ENCODE data around the gene OLFM4. TPM values are rescaled to one million over a fixed set of nuclear protein-coding genes. Genes with fewer than 3 reads are reported as not detected.

OLFM4 gene
- total RNA-seq, 2 donors from 2014 or later: 55.4 to 172 TPM

DNA sequence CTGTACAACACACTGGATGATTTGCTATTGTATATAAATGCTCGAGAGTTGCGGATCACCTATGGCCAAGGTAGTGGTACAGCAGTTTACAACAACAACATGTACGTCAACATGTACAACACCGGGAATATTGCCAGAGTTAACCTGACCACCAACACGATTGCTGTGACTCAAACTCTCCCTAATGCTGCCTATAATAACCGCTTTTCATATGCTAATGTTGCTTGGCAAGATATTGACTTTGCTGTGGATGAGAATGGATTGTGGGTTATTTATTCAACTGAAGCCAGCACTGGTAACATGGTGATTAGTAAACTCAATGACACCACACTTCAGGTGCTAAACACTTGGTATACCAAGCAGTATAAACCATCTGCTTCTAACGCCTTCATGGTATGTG lies 21.5 kb downstream of the OLFM4 start:
- intact Hi-C loops (cut with DNase I): no loop called here
- WGBS: 91% methylated on average over 7 of the region's 7 CpGs
- peaks cover 4% of the 10 kb centered on the region for H3K4me1 ChIP-seq (replicated peaks)
- no peak overlapping the region for H3K4me3 ChIP-seq
- no peaks in the 10 kb centered on the region for H3K36me3 ChIP-seq
- no peak for DNase-seq (ENCODE audit: low spot score)
- no peaks in the 10 kb centered on the region for H3K9me3 ChIP-seq
- H3K27me3 ChIP-seq (replicated peaks; ENCODE audit: insufficient read depth): no peaks in the 10 kb centered on the region
- TF ChIP-seq, protein P1, sequence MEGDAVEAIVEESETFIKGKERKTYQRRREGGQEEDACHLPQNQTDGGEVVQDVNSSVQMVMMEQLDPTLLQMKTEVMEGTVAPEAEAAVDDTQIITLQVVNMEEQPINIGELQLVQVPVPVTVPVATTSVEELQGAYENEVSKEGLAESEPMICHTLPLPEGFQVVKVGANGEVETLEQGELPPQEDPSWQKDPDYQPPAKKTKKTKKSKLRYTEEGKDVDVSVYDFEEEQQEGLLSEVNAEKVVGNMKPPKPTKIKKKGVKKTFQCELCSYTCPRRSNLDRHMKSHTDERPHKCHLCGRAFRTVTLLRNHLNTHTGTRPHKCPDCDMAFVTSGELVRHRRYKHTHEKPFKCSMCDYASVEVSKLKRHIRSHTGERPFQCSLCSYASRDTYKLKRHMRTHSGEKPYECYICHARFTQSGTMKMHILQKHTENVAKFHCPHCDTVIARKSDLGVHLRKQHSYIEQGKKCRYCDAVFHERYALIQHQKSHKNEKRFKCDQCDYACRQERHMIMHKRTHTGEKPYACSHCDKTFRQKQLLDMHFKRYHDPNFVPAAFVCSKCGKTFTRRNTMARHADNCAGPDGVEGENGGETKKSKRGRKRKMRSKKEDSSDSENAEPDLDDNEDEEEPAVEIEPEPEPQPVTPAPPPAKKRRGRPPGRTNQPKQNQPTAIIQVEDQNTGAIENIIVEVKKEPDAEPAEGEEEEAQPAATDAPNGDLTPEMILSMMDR (IDR thresholded peaks at IDR 0.05): no peak
- no peak for TF ChIP-seq POLR2AphosphoS5 (IDR thresholded peaks at IDR 0.05)
- TF ChIP-seq POLR2A (IDR thresholded peaks at IDR 0.05): no peak
- no peak overlapping the region for H3K27ac ChIP-seq

DNA sequence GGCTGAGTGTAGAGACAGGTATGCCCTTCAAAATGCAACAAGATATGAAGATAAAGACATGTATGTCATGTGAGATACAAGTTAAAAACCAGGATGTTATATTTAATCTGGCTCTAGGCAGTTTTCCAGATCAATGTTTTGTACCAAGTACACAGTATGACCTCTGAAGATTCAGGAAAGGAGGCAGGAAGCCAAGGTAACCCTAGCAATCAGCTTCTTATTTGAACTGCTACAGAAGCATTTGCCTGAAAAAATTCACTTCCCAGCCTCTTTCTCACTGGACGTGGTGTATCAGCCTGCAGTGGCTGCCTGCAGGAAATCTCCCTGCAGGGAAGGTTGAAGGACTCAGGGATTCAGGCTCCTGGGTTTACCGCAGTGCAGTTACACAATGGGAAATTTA lies 24.1 kb downstream of the OLFM4 start:
- no peaks in the 10 kb centered on the region for H3K27me3 ChIP-seq (replicated peaks; ENCODE audit: insufficient read depth)
- no peak for TF ChIP-seq POLR2A (IDR thresholded peaks at IDR 0.05)
- TF ChIP-seq, protein P1 (IDR thresholded peaks at IDR 0.05): no peak
- no peak for TF ChIP-seq POLR2AphosphoS5 (IDR thresholded peaks at IDR 0.05)
- peaks cover 4% of the 10 kb centered on the region for H3K4me1 ChIP-seq (replicated peaks)
- no peak for DNase-seq (ENCODE audit: low spot score)
- intact Hi-C loops (cut with DNase I): no loop called here
- H3K27ac ChIP-seq: no peak overlapping the region
- H3K36me3 ChIP-seq: no peaks in the 10 kb centered on the region
- no peak overlapping the region for H3K4me3 ChIP-seq
- 38% methylated on average over 2 of the region's 2 CpGs for WGBS
- no peaks in the 10 kb centered on the region for H3K9me3 ChIP-seq

DNA sequence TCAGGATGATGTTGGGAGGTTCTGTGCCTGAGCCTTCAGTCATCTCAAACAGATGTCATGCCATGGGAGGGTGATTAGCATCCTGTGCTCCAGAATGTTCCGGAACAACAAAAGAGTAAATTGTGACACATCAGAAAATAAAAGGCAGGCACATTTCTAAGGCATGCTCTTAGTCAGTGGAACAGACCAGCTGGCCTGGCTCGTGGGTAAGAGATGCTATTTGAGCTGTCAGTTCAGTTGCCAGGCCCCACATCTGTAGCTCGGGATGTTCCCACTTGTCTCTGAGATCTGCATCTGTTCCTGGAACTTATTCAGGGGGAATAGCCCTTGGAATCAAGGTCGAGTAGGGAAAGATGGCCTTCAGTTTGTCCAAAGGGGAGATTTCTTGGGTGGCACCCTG lies 26.0 kb downstream of the OLFM4 start:
- WGBS: 60% methylated on average over 4 of the region's 4 CpGs
- no peaks in the 10 kb centered on the region for H3K36me3 ChIP-seq
- intact Hi-C loops (cut with DNase I): no loop called here

DNA sequence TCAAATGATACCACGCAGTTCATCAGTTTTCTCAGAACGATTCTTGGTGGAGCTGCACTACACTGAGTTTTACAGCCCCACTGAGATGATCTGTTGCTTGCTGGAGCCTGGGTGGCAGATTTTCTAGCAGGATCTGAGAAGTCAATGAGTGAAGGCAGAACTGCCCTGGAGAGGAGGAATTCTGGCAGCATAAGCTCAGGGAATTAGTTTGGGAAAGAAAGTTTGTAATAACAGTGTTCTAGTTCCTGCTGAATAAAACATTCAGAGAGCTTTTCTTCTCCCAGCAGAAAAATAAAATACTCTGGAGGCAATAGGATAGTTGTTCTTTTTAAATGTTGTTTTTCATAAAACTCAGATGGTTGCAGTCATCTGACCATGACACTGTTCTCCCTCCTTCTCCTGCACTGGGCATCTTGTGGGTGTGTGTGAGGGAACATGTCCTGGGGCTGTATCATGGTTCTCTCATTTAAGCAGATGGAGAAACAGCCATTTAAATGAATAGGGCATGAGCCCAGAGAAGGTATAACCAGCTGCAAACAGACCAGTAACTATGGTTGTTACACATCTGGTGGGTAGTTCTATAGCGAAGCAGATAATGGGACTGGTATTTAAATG lies 29.6 kb downstream of the OLFM4 start:
- Histone ChIP-seq H3K4me1 (replicated peaks) (no peaks in the 10 kb centered on the region), H3K27me3 (replicated peaks; ENCODE audit: insufficient read depth) (no peaks in the 10 kb centered on the region), H3K4me3 (no peak overlapping the region), H3K9me3 (no peaks in the 10 kb centered on the region), H3K27ac (no peak overlapping the region), H3K36me3 (no peaks in the 10 kb centered on the region)
- no peak for DNase-seq (ENCODE audit: low spot score)
- WGBS: 73% methylated on average over 3 of the region's 3 CpGs
- intact Hi-C loops (cut with DNase I): no loop called here
- TF ChIP-seq POLR2AphosphoS5 (IDR thresholded peaks at IDR 0.05) (no peak), POLR2A (IDR thresholded peaks at IDR 0.05) (no peak)
- TF ChIP-seq, protein P1 (IDR thresholded peaks at IDR 0.05): no peak

More for the DNA sequence above, 26.0 kb downstream of the OLFM4 start:
- H3K4me1 ChIP-seq (replicated peaks): peaks cover 4% of the 10 kb centered on the region
- H3K27me3 ChIP-seq (replicated peaks; ENCODE audit: insufficient read depth): no peaks in the 10 kb centered on the region
- H3K9me3 ChIP-seq: no peaks in the 10 kb centered on the region
- no peak for DNase-seq (ENCODE audit: low spot score)
- H3K27ac ChIP-seq: no peak overlapping the region
- H3K4me3 ChIP-seq: no peak overlapping the region
- TF ChIP-seq POLR2A (IDR thresholded peaks at IDR 0.05) (no peak), POLR2AphosphoS5 (IDR thresholded peaks at IDR 0.05) (no peak)
- TF ChIP-seq, protein P1 (IDR thresholded peaks at IDR 0.05): no peak

DNA sequence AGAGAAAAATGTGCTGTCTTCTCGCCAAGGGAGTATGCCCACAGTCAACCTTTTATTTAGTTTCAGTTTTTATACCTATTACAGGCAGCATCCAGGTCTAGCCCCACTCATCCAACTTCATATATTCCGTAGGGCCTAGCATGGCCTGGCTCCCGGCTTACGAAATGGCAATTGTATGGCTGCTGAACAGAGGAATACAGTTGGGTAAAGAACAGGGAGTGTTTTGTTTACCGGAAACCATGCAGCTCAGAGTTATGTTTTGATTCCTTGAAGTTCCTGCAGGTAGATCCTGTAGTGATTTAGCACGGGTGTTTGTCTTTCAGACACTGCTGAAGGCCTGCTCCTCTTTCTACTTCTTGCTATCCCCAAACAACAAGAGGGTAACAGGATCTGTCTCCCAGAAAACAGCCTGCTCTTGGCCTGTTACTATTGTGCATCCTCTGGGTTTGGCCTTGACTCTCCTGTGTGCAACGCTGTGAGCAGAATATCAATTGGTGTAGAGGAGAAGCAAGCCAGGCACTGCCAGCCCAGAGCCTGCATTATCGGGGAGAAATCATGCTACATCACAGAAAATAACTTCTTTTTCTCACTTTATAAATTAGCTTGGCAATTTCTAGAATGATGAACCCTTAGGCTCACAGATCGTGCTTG lies 32.4 kb downstream of the OLFM4 start:
- no peaks in the 10 kb centered on the region for H3K36me3 ChIP-seq
- no peaks in the 10 kb centered on the region for H3K9me3 ChIP-seq
- no peak overlapping the region for H3K27ac ChIP-seq
- H3K4me1 ChIP-seq (replicated peaks): no peaks in the 10 kb centered on the region
- no peak for DNase-seq (ENCODE audit: low spot score)
- TF ChIP-seq POLR2AphosphoS5 (IDR thresholded peaks at IDR 0.05) (no peak), POLR2A (IDR thresholded peaks at IDR 0.05) (no peak)
- TF ChIP-seq, protein P1 (IDR thresholded peaks at IDR 0.05): no peak
- intact Hi-C loops (cut with DNase I): no loop called here
- H3K27me3 ChIP-seq (replicated peaks; ENCODE audit: insufficient read depth): no peaks in the 10 kb centered on the region
- 90% methylated on average over 9 of the region's 9 CpGs for WGBS
- no peak overlapping the region for H3K4me3 ChIP-seq
